ENCODE data around the gene SLC22A5. TPM values are rescaled to one million over a fixed set of nuclear protein-coding genes. Genes with fewer than 3 reads are reported as not detected.
A peak's percentile ranks its signal among the peaks of the same experiment; 100 is the strongest.
"Not testable (repeated sequence)": the region's sequence is repeated elsewhere in the genome, so short reads cannot be mapped to it uniquely, and the experiment has no call there.

The SLC22A5 gene
- total and polyA plus RNA-seq, 9 donors = 5.2 to 37.5 (median 10.4) TPM

- no peak overlapping the region for H3K4me3 ChIP-seq
- peaks cover 27% of the 10 kb centered on the region for H3K4me1 ChIP-seq (ENCODE audit: insufficient read depth)
- 88 to 95% (median 95%) methylated on average over 3 of the region's 3 CpGs for WGBS, 3 donors
- no peaks in the 10 kb centered on the region for H3K36me3 ChIP-seq
- no peaks in the 10 kb centered on the region for H3K27me3 ChIP-seq
- peak in 1 of 5 donors; percentile 8 for DNase-seq
- H3K27ac ChIP-seq = peak overlapping the region in 1 of 2 donors; percentile 72
- H3K9me3 ChIP-seq = no peaks in the 10 kb centered on the region
- intact Hi-C loops (cut with DNase I) = no loop called here
- TF ChIP-seq CTCF (IDR thresholded peaks at IDR 0.05) (no peak), EP300 (IDR thresholded peaks at IDR 0.05) (no peak), POLR2A (IDR thresholded peaks at IDR 0.05) (no peak)
These were observed 67.4 kb downstream of the SLC22A5 start for GRCh38 chr5:132436936-132437335.

- WGBS, 3 donors = 11 to 25% (median 15%) methylated on average over 3 of the region's 3 CpGs
- peak; percentile 81 to 87 (median 86) for DNase-seq
- TF ChIP-seq CTCF (IDR thresholded peaks at IDR 0.05) = no peak
- TF ChIP-seq EP300 (IDR thresholded peaks at IDR 0.05) = no peak
- TF ChIP-seq POLR2A (IDR thresholded peaks at IDR 0.05) = no peak
- no peaks in the 10 kb centered on the region for H3K9me3 ChIP-seq
- no peaks in the 10 kb centered on the region for H3K27me3 ChIP-seq
- H3K27ac ChIP-seq = peak overlapping the region in 1 of 2 donors; percentile 72
- intact Hi-C loops (cut with DNase I) = no loop called here
- no peak overlapping the region for H3K4me3 ChIP-seq
- H3K4me1 ChIP-seq (ENCODE audit: insufficient read depth) = peaks cover 28% of the 10 kb centered on the region
- no peaks in the 10 kb centered on the region for H3K36me3 ChIP-seq
These were observed 68.2 kb downstream of the SLC22A5 start for GRCh38 chr5:132437604-132438266.

- Histone ChIP-seq H3K4me1 (ENCODE audit: insufficient read depth) (peaks cover 27% of the 10 kb centered on the region), H3K27ac (peak overlapping the region in 1 of 2 donors; percentile 72)
- H3K4me3 ChIP-seq; H3K36me3 ChIP-seq; intact Hi-C loops (cut with DNase I); H3K9me3 ChIP-seq; H3K27me3 ChIP-seq: not testable (repeated sequence)
- peak in 1 of 5 donors; percentile 4 for DNase-seq
- 90 to 95% (median 94%) methylated on average over 3 of the region's 3 CpGs for WGBS, 3 donors
These were observed 68.7 kb downstream of the SLC22A5 start for GRCh38 chr5:132438267-132438645.

- DNase-seq = no peak
- H3K4me1 ChIP-seq (ENCODE audit: insufficient read depth) = peaks cover 30% of the 10 kb centered on the region
- 49 to 67% (median 63%) methylated on average over 4 of the region's 4 CpGs for WGBS, 3 donors
- TF ChIP-seq EP300 (IDR thresholded peaks at IDR 0.05) (no peak), POLR2A (IDR thresholded peaks at IDR 0.05) (no peak), CTCF (IDR thresholded peaks at IDR 0.05) (no peak)
- intact Hi-C loops (cut with DNase I) = no loop called here
- H3K9me3 ChIP-seq = no peaks in the 10 kb centered on the region
- no peaks in the 10 kb centered on the region for H3K36me3 ChIP-seq
- H3K27ac ChIP-seq = peak overlapping the region; percentile 33 to 36
- no peaks in the 10 kb centered on the region for H3K27me3 ChIP-seq
- H3K4me3 ChIP-seq = no peak overlapping the region
These were observed 69.4 kb downstream of the SLC22A5 start for GRCh38 chr5:132438917-132439316.

GRCh38 chr5:132439521-132440089, 70.1 kb downstream of the SLC22A5 start:
- intact Hi-C loops (cut with DNase I) = no loop called here
- DNase-seq = peak; percentile 78 to 87 (median 80)

More at GRCh38 chr5:132439521-132440089, 70.1 kb downstream of the SLC22A5 start:
- 10 to 14% (median 14%) methylated on average over 7 of the region's 7 CpGs for WGBS, 3 donors
- Histone ChIP-seq H3K27me3 (no peaks in the 10 kb centered on the region), H3K27ac (peak overlapping the region in 1 of 2 donors; percentile 36), H3K9me3 (no peaks in the 10 kb centered on the region), H3K36me3 (no peaks in the 10 kb centered on the region), H3K4me1 (ENCODE audit: insufficient read depth) (peaks cover 33% of the 10 kb centered on the region), H3K4me3 (no peak overlapping the region)
- TF ChIP-seq CTCF (IDR thresholded peaks at IDR 0.05) (no peak), EP300 (IDR thresholded peaks at IDR 0.05) (no peak), POLR2A (IDR thresholded peaks at IDR 0.05) (no peak)
